Testis (tissue), 3 donors: ENCODE measurements around the gene PGAM2. TPM values are rescaled to one million over a fixed set of nuclear protein-coding genes. Genes with fewer than 3 reads are reported as not detected.
A peak's percentile ranks its signal among the peaks of the same experiment; 100 is the strongest.

ENCODE experiments used
- DNase-seq: peaks from one replicate; pipeline ENCODE4 v3.0.0-alpha.2; 2019
- H3K27ac ChIP-seq, 2 donors: fragments of 200-600 bp; sonication (generic); one replicate each; pipeline ENCODE4 v1.5.1; 2019
- H3K27me3 ChIP-seq: fragments of 200-600 bp; sonication (generic); one replicate; pipeline ENCODE4 v1.5.1; 2019
- H3K36me3 ChIP-seq: fragments of 200-600 bp; sonication (generic); one replicate; pipeline ENCODE4 v1.5.1; 2017; ENCODE audit warnings: low read depth; ENCODE audit errors: missing control alignments
- H3K4me1 ChIP-seq: fragments of 200-600 bp; sonication (generic); one replicate; pipeline ENCODE4 v1.5.1; 2019
- H3K4me3 ChIP-seq, 2 donors: fragments of 200-600 bp; sonication (generic); one replicate each; pipeline ENCODE4 v1.5.1; 2017 to 2019
- H3K9me3 ChIP-seq: fragments of 200-600 bp; sonication (generic); one replicate; pipeline ENCODE4 v1.5.1; 2017
- CTCF ChIP-seq, 3 experiments: fragments of 450-650 bp in 2 of 3; fragments of 200-600 bp in 1 of 3; sonication (generic) in 1 of 3; IDR thresholded peaks; one replicate each; pipeline ENCODE4 v1.5.1; 2016 to 2019; ENCODE audit warnings: antibody characterized with exemption in 3 of 3, mild to moderate bottlenecking in 2 of 3, moderate library complexity in 1 of 3
- POLR2A ChIP-seq: fragments of 450-650 bp; IDR thresholded peaks from one replicate; pipeline ENCODE4 v1.6.1; 2017; ENCODE audit warnings: antibody characterized with exemption, mild to moderate bottlenecking, moderate library complexity
- WGBS, 2 donors: methylation state at CpG; one replicate each; pipeline ENCODE4 v1.1.5; 2018; 5-methylcytosine and 5-hydroxymethylcytosine counted together
- intact Hi-C: fragments of 100-400 bp; cut with DNase I; formaldehyde crosslinking; loops from one replicate; pipeline ENCODE4 v1.15.1; 2023; ENCODE audit warnings: low total_unique reads
- polyA plus RNA-seq: library from polyadenylated mRNA; stranded (reverse); fragments of 350-450 nt; fragmentation: Illumina TruSeq; extraction: RNeasy Lipid Tissue Mini Kit (QIAGEN cat#74804); gene quantifications from one replicate; pipeline ENCODE4 v1.2.3, GENCODE V29; 2014; ENCODE audit warnings: low read depth, low replicate concordance; ENCODE audit not compliant: insufficient read depth
- total RNA-seq, 2 donors: library from RNA; depleted of rRNA; stranded (reverse); fragments of >200 nt; gene quantifications; one replicate each; pipeline ENCODE4 v1.2.3, GENCODE V29; 2016

PGAM2 gene
- total and polyA plus RNA-seq, 3 donors from 2014 or later = 85.1 to 298 (median 139) TPM

DNA sequence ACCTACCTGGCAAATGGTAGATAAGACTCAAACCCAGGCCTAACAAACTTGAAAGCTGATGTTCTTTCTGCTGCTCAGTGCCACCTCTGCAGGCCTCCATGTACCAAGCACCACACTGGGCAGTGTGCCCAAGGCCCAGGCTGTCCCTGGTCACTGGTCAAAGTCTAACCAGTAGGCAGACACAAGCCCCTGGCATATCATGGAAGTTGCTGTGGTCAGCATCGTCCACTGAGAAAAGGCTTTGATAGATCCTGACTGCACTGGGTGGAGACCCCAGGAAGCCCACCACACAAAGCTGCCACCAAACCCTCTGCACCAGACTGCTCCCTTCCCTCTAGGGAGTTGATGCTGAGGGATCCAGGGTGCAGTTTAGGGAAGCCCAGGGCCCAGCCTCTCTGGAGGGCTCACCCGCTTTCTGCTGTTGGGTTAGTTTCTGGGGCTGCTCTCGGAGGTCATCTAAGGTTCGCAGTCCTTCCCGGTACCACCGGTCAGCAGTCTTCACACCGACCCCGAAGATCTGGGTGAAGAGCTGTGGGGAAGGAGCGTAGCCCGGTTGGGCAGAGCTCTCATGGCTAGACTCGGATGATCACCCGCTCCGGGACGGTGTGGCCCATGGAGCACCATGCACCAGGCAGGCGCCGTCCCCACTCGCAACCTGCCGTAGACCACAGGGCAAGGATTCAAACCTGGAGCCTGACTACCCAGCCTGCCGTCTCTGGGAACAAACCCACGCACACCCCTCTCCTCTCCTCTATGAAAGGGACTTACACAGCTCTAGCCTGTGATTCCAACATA is 10.9 kb upstream of the PGAM2 start:
- no peak overlapping the region for H3K27ac ChIP-seq
- TF ChIP-seq POLR2A = no peak
- TF ChIP-seq CTCF (IDR thresholded peaks at IDR 0.05) = no peak
- H3K36me3 ChIP-seq = no peaks in the 10 kb centered on the region
- peaks cover 4% of the 10 kb centered on the region for H3K4me1 ChIP-seq
- 92 to 93% methylated on average over 4 to 20 of the region's 20 CpGs for WGBS, 2 donors
- intact Hi-C loops = no loop called here
- DNase-seq = no peak
- no peaks in the 10 kb centered on the region for H3K27me3 ChIP-seq
- no peaks in the 10 kb centered on the region for H3K9me3 ChIP-seq
- H3K4me3 ChIP-seq = no peak overlapping the region

GRCh38 chr7:44075296-44076075 is 10.1 kb upstream of the PGAM2 start:
- intact Hi-C loops = no loop called here
- Histone ChIP-seq H3K4me1 (no peaks in the 10 kb centered on the region), H3K4me3 (no peak overlapping the region), H3K9me3 (no peaks in the 10 kb centered on the region), H3K36me3 (no peaks in the 10 kb centered on the region), H3K27me3 (no peaks in the 10 kb centered on the region), H3K27ac (no peak overlapping the region)
- TF ChIP-seq POLR2A (no peak), CTCF (IDR thresholded peaks at IDR 0.05) (no peak)
- 87 to 90% methylated on average over 17 of the region's 17 CpGs for WGBS, 2 donors
- DNase-seq = no peak

GRCh38 chr7:44074349-44074695 is 9.0 kb upstream of the PGAM2 start:
- H3K9me3 ChIP-seq = no peaks in the 10 kb centered on the region
- DNase-seq = no peak
- no peak overlapping the region for H3K27ac ChIP-seq
- intact Hi-C loops = no loop called here
- no peak overlapping the region for H3K4me3 ChIP-seq
- WGBS, 2 donors = 82 to 86% methylated on average over 2 to 13 of the region's 13 CpGs
- no peaks in the 10 kb centered on the region for H3K36me3 ChIP-seq
- no peak for TF ChIP-seq CTCF (IDR thresholded peaks at IDR 0.05)
- no peak for TF ChIP-seq POLR2A
- H3K27me3 ChIP-seq = no peaks in the 10 kb centered on the region
- H3K4me1 ChIP-seq = no peaks in the 10 kb centered on the region

- no peaks in the 10 kb centered on the region for H3K36me3 ChIP-seq
- no peaks in the 10 kb centered on the region for H3K4me1 ChIP-seq
- no peak overlapping the region for H3K4me3 ChIP-seq
- TF ChIP-seq POLR2A (no peak), CTCF (IDR thresholded peaks at IDR 0.05) (no peak)
- no peak overlapping the region for H3K27ac ChIP-seq
- WGBS, 2 donors = 75 to 88% methylated on average over 12 to 26 of the region's 26 CpGs
- H3K9me3 ChIP-seq = no peaks in the 10 kb centered on the region
- intact Hi-C loops = no loop called here
- DNase-seq = peak; percentile 52
- H3K27me3 ChIP-seq = no peaks in the 10 kb centered on the region
Observed at GRCh38 chr7:44073664-44074348, 8.4 kb upstream of the PGAM2 start.
